GM23338 (cell line): ENCODE data around the gene PRIMPOL.
A peak's percentile ranks its signal among the peaks of the same experiment; 100 is the strongest.

Experiments used
- CREB1 ChIP-seq: fragments of 250-450 bp; sonication (Bioruptor Pico); IDR thresholded peaks from 2 replicates; pipeline ENCODE4 v1.5.0; 2020; ENCODE audit warnings: low read depth, mild to moderate bottlenecking, moderate library complexity
- ETS1 ChIP-seq: IDR thresholded peaks from 2 replicates; pipeline ENCODE4 v1.6.1; 2016; ENCODE audit warnings: antibody characterized with exemption
- EZH2 ChIP-seq: fragments of 200-600 bp; sonication (generic); IDR thresholded peaks from one replicate; pipeline ENCODE4 v1.8.0; 2017; ENCODE audit warnings: antibody characterized with exemption, mild to moderate bottlenecking, low read depth; ENCODE audit not compliant: unreplicated experiment
- EZH2phosphoT487 ChIP-seq: fragments of 200-600 bp; sonication (generic); IDR thresholded peaks from one replicate; pipeline ENCODE4 v1.8.1; 2018; ENCODE audit warnings: antibody characterized with exemption; ENCODE audit not compliant: unreplicated experiment
- JUNB ChIP-seq: IDR thresholded peaks from one replicate; pipeline ENCODE4 v1.6.1; 2016; ENCODE audit warnings: antibody characterized with exemption; ENCODE audit not compliant: unreplicated experiment
- NANOG ChIP-seq: IDR thresholded peaks from 2 replicates; pipeline ENCODE4 v1.6.1; 2016; ENCODE audit warnings: antibody characterized with exemption, borderline replicate concordance
- POLR2AphosphoS5 ChIP-seq: IDR thresholded peaks from 2 replicates; pipeline ENCODE4 v1.6.1; 2016; ENCODE audit warnings: antibody characterized with exemption, low read depth
- REST ChIP-seq: IDR thresholded peaks from one replicate; pipeline ENCODE4 v1.6.1; 2018; ENCODE audit warnings: antibody characterized with exemption; ENCODE audit not compliant: unreplicated experiment
- STAT1 ChIP-seq: IDR thresholded peaks from one replicate; pipeline ENCODE4 v1.6.1; 2016; ENCODE audit warnings: antibody characterized with exemption; ENCODE audit not compliant: unreplicated experiment
- ZNF331 ChIP-seq: fragments of 250-450 bp; sonication (Bioruptor Pico); IDR thresholded peaks from 2 replicates; pipeline ENCODE4 v1.5.0; 2020; ENCODE audit warnings: low read depth, mild to moderate bottlenecking, moderate library complexity
- TF ChIP-seq, protein P1 (sequence below), 2 experiments: fragments of 200-600 bp in 1 of 2; sonication (generic) in 1 of 2; conservative IDR thresholded peaks; 2 replicates each; pipeline versions ENCODE4 v1.5.1 to v1.6.1; 2016 to 2017; ENCODE audit warnings: antibody characterized with exemption in 2 of 2, low read depth in 2 of 2, mild to moderate bottlenecking in 2 of 2, moderate library complexity in 1 of 2

DNA sequence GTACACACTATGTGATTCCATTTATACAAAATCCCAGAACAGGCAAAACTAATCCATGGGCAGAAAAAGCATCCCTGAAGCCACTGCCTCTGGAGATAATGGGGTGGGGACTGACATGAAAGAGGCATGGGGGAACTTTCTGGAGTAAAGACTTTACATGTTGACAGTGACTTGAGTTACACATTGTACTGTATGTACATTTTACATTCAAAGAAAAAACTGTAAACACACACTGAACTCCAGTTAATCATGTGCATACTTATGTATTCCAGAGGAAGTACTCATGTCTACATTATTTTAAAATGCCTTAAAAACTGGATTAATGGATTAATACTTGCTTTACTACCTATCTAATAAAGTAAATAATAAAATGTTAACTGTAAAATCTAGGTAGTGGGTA, 62.8 kb downstream of the PRIMPOL start:
- TF ChIP-seq, protein P1, sequence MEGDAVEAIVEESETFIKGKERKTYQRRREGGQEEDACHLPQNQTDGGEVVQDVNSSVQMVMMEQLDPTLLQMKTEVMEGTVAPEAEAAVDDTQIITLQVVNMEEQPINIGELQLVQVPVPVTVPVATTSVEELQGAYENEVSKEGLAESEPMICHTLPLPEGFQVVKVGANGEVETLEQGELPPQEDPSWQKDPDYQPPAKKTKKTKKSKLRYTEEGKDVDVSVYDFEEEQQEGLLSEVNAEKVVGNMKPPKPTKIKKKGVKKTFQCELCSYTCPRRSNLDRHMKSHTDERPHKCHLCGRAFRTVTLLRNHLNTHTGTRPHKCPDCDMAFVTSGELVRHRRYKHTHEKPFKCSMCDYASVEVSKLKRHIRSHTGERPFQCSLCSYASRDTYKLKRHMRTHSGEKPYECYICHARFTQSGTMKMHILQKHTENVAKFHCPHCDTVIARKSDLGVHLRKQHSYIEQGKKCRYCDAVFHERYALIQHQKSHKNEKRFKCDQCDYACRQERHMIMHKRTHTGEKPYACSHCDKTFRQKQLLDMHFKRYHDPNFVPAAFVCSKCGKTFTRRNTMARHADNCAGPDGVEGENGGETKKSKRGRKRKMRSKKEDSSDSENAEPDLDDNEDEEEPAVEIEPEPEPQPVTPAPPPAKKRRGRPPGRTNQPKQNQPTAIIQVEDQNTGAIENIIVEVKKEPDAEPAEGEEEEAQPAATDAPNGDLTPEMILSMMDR (conservative IDR thresholded peaks at IDR 0.05; ENCODE audit: low read depth in 2 of 2) = no peak
- peak; percentile 30 for TF ChIP-seq EZH2phosphoT487
- no peak for TF ChIP-seq REST
- TF ChIP-seq EZH2 = no peak
- TF ChIP-seq POLR2AphosphoS5 = no peak
- no peak for TF ChIP-seq NANOG
- no peak for TF ChIP-seq CREB1 (CRISPR knock-in tag)
- TF ChIP-seq ZNF331 (CRISPR knock-in tag) = no peak
- TF ChIP-seq STAT1 = no peak
- no peak for TF ChIP-seq JUNB
- no peak for TF ChIP-seq ETS1
